ENCODE data around the gene SLC4A2. TPM values are rescaled to one million over a fixed set of nuclear protein-coding genes. Genes with fewer than 3 reads are reported as not detected.

The SLC4A2 gene
- polyA plus RNA-seq, 1 donor = 55.9 TPM

GRCh38 chr7:151064454-151064853, 5.1 kb downstream of the SLC4A2 start:
- DNase-seq (ENCODE audit: low read depth) = no peak

- DNase-seq (ENCODE audit: low read depth) = no peak
These were observed 5.6 kb downstream of the SLC4A2 start for GRCh38 chr7:151064993-151065392.

GRCh38 chr7:151065516-151065915, 6.1 kb downstream of the SLC4A2 start:
- DNase-seq (ENCODE audit: low read depth) = no peak

GRCh38 chr7:151066273-151066974, 7.0 kb downstream of the SLC4A2 start:
- no peak for DNase-seq (ENCODE audit: low read depth)

GRCh38 chr7:151068069-151068773, 8.8 kb downstream of the SLC4A2 start:
- DNase-seq (ENCODE audit: low read depth) = no peak

GRCh38 chr7:151069841-151070573, 10.6 kb downstream of the SLC4A2 start:
- DNase-seq (ENCODE audit: low read depth) = no peak

GRCh38 chr7:151070574-151070960, 11.2 kb downstream of the SLC4A2 start:
- no peak for DNase-seq (ENCODE audit: low read depth)

GRCh38 chr7:151071032-151071866, 11.9 kb downstream of the SLC4A2 start:
- DNase-seq (ENCODE audit: low read depth) = no peak

GRCh38 chr7:151073990-151074389, 14.6 kb downstream of the SLC4A2 start:
- no peak for DNase-seq (ENCODE audit: low read depth)

GRCh38 chr7:151074817-151075661, 15.7 kb downstream of the SLC4A2 start:
- DNase-seq (ENCODE audit: low read depth) = no peak

- no peak for DNase-seq (ENCODE audit: low read depth)
These were observed 16.2 kb downstream of the SLC4A2 start for GRCh38 chr7:151075662-151075971.

GRCh38 chr7:151075978-151076426, 16.6 kb downstream of the SLC4A2 start:
- DNase-seq (ENCODE audit: low read depth) = no peak

GRCh38 chr7:151076863-151077704, 17.7 kb downstream of the SLC4A2 start:
- no peak for DNase-seq (ENCODE audit: low read depth)

- no peak for DNase-seq (ENCODE audit: low read depth)
These were observed 18.4 kb downstream of the SLC4A2 start for GRCh38 chr7:151077705-151078232.

- no peak for DNase-seq (ENCODE audit: low read depth)
These were observed 19.0 kb downstream of the SLC4A2 start for GRCh38 chr7:151078233-151079040.

GRCh38 chr7:151079199-151079910, 20.0 kb downstream of the SLC4A2 start:
- DNase-seq (ENCODE audit: low read depth) = no peak

GRCh38 chr7:151080067-151080521, 20.7 kb downstream of the SLC4A2 start:
- DNase-seq (ENCODE audit: low read depth) = no peak

Measured in forelimb muscle (tissue), 1 donor.